SH-SY5Y (cell line): Measurements from ENCODE around the gene SHD.

Source experiments
- GATA2 ChIP-seq: IDR thresholded peaks from 2 replicates; pipeline ENCODE4 v1.6.1; 2011; ENCODE audit warnings: mild to moderate bottlenecking, low read depth, low read length
- GATA3 ChIP-seq: IDR thresholded peaks from 2 replicates; pipeline ENCODE4 v1.6.1; 2011; ENCODE audit warnings: low read depth, mild to moderate bottlenecking, low read length, moderate library complexity

GRCh38 chr19:4316956-4317355, 37.9 kb downstream of the SHD start:
- no peak for TF ChIP-seq GATA2
- TF ChIP-seq GATA3: no peak
